Ureter (tissue), 1 donor: ENCODE measurements around the gene ZSCAN10. TPM values are rescaled to one million over a fixed set of nuclear protein-coding genes. Genes with fewer than 3 reads are reported as not detected.
"Not testable (repeated sequence)": the region's sequence is repeated elsewhere in the genome, so short reads cannot be mapped to it uniquely, and the experiment has no call there.

Experiments used
- DNase-seq: peaks from one replicate; pipeline ENCODE4 v3.0.0-alpha.2; 2020; ENCODE audit warnings: low spot score
- total RNA-seq: library from RNA; stranded (reverse); gene quantifications from one replicate; pipeline ENCODE4 v1.2.4, GENCODE V29; 2023
- donor health status: DM: yes; HTN: yes; CAD: no.

The ZSCAN10 gene
- total RNA-seq = not detected

- no peak for DNase-seq
These were observed at the start of gene ZSCAN10 for GRCh38 chr16:3098459-3099394. Gene ZSCAN10, minus strand, starts transcription at chr16:3099294. Its CDS starts 6,357 bp downstream, at chr16:3092937.

- DNase-seq = no peak
These were observed 49.4 kb upstream of the ZSCAN10 start for GRCh38 chr16:3148256-3149192.

- DNase-seq = no peak
These were observed 48.6 kb upstream of the ZSCAN10 start for GRCh38 chr16:3147757-3148104.

DNA sequence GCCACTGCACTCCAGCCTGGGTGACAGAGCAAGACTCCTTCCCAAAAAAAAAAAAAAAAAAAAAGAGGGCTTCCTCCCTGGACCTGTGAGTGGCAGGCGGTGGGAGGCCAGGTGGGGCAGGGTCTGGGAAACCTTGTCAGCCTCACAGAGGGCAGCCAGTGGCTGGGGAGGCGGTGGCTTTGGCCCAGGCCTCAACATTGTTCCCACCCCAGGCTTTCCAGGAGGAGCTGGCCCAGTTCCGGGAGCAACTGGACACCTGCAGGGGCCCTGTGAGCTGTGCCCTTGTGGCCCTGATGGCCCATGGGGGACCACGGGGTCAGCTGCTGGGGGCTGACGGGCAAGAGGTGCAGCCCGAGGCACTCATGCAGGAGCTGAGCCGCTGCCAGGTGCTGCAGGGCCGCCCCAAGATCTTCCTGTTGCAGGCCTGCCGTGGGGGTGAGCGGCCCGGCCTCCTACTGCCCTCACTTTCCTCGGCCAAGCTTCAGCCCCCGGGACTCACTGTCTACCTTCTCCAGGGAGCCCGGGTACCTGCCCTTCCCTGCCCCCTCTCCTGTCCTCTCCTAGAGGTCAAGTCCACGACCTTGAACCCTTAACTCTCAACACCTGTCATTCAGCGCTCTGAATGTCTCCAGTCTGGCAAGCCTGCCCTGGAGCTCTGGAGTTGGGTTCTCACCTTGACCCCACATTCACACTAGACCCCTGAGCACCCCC is 48.1 kb upstream of the ZSCAN10 start:
- no peak for DNase-seq

DNA sequence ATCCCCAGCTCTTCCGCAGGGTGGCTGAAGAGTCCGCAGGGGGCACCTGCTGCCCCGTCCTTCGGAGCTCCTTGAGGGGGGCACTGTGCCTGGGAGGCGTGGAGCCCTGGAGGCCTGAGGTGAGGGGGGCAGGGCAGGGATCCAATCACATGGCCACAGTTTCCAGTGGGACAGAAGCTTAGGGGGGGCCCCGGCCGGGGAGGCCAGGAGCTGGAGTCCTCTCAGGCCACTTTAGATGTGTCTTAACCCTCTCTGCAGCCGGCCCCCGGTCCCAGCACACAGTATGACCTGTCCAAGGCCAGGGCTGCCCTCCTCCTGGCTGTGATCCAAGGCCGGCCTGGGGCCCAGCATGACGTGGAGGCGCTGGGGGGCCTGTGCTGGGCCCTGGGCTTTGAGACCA is 46.6 kb upstream of the ZSCAN10 start:
- DNase-seq = no peak

GRCh38 chr16:3145151-3145550 is 46.1 kb upstream of the ZSCAN10 start:
- DNase-seq = no peak

GRCh38 chr16:3144321-3144983 is 45.4 kb upstream of the ZSCAN10 start:
- DNase-seq = no peak

GRCh38 chr16:3143598-3144320 is 44.7 kb upstream of the ZSCAN10 start:
- no peak for DNase-seq

- no peak for DNase-seq
These were observed 44.1 kb upstream of the ZSCAN10 start for GRCh38 chr16:3143189-3143588.

DNA sequence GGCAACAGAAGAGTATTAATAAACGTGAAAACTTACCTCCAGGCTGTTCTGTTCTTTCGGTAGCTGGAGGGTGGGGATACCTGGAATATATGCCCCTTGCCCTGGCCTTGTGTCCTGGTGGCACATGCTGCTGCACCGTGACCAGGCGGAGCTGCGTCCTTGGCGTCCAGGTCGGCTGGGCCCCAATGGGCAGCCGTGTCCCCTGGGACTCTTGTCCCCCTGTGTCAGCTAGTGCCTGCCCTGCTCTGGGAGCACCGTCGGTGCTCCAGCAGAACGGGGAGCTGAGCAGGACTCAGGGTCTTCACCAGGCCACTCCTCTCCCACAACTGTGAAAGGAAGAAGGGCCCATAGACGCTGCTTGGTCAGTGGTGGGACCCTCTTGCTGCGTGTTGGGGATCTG is 43.7 kb upstream of the ZSCAN10 start:
- DNase-seq = no peak

DNA sequence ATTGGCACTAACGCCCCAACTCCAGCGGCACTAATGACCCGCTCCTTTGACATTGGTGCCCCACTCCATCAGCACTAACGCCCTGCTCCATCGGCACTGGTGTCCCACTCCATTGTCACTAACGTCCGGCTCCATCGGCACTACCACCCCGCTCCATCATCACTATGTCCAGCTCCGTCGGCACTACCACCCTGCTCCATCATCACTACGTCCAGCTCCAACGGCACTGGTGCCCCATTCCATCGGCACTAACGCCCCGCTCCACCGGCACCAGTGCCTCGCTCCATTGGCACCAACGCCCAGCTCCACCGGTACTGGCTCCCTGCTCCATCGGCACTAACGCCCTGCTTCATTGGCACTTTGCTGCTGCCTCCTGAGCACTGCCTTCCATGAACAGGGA is 43.2 kb upstream of the ZSCAN10 start:
- DNase-seq = no peak

DNA sequence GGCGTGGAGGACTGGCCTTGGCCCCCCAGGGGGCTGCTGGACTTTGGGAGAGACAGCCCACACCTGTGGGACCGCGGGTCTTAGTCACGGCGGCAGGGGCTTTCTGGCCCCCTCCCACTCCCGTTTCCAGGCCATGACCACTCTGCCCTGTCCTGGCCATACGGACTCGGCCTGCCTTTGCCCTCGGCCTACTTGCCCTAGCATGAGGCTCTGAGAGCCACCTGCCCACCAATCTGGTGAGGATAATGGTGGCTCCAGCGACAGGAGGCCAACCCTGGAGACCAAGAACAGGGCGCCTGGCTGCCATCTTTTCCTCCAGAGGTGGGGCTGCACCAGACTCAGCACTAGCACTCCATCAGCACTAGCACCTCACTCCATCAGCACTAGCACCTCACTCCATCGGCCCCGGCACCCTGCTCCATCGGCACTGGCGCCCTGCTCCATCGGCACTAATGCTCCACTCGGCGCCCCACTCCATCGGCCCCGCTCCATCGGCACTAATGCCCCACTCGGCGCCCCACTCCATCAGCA is 42.8 kb upstream of the ZSCAN10 start:
- DNase-seq = no peak

DNA sequence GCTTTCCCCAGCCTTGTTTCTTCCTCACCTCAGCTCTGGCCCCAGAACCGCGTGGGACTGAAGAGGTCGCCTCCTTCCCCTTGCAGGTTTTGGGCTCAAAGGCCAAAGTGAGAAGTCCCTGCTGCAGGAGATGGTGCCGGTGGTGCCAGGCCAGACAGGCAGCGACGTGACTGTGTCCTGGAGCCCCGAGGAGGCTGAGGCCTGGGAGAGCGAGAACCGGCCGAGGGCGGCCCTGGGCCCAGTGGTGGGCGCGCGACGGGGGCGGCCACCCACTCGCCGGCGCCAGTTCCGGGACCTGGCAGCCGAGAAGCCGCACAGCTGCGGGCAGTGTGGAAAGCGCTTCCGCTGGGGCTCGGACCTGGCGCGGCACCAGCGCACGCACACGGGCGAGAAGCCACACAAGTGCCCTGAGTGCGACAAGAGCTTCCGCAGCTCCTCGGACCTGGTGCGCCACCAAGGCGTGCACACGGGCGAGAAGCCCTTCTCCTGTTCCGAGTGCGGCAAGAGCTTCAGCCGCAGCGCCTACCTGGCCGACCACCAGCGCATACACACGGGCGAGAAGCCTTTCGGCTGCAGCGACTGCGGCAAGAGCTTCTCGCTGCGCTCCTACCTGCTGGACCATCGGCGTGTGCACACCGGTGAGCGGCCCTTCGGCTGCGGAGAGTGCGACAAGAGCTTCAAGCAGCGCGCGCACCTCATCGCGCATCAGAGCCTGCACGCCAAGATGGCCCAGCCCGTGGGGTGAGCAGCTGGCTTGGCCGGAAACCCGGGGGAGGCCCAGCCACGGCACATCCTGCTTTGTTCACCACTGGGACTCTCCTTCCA is 41.7 kb upstream of the ZSCAN10 start:
- no peak for DNase-seq

DNA sequence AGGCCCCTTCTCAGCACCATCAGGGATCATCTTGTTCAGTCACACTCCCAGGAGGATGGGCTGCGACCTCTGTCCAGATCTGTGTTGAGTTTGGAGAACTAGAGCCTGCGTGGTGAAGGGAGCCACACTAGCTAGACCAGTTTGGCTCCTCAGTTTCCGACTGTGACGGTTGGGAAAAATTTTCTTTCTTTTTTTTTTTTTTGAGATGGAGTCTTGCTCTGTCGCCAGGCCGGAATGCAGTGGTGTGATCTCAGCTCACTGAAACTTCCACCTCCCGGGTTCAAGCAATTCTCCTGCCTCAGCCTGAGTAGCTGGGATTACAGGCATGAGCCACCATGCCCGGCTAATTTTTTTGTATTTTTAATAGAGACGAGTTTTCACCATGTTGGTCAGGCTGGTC is 40.5 kb upstream of the ZSCAN10 start:
- not testable (repeated sequence) for DNase-seq

DNA sequence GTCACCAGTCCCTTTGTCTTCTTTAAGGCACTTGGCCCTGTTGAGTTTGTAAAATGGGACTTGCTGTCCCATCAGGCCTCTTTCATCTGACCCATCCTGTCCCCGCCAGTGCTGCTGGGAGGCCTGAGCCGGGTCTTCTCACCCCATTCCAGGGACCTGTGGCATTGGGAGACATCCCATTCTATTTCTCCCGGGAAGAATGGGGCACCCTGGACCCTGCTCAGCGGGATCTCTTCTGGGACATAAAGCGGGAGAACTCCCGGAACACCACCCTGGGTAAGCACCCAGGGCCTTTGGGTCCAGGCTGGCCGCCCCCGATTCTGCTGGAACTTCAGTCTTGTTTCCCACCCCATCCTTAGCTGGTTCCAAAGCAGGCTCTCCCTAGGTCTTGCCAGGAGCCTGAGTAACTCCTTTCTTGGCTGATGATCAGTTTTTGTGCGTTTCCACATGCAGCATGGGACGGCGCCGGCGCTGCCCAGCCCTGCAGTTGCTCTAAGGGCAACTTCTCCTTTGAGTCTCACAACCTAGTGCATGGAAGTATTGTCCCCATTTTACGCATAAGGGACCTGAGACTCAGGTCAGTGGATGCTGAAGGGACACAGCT is 39.8 kb upstream of the ZSCAN10 start:
- no peak for DNase-seq

- no peak for DNase-seq
These were observed 39.2 kb upstream of the ZSCAN10 start for GRCh38 chr16:3138342-3138741.

DNA sequence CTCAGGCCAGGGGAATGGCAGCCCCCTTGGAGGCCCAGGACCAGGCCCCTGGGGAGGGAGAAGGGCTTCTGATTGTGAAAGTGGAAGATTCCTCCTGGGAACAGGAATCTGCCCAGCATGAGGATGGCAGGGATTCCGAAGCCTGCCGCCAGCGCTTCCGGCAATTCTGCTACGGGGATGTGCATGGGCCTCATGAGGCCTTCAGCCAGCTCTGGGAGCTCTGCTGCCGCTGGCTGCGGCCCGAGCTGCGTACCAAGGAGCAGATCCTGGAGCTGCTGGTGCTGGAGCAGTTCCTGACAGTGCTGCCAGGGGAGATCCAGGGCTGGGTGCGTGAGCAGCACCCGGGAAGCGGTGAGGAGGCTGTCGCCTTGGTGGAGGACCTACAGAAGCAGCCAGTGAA is 38.2 kb upstream of the ZSCAN10 start:
- no peak for DNase-seq

DNA sequence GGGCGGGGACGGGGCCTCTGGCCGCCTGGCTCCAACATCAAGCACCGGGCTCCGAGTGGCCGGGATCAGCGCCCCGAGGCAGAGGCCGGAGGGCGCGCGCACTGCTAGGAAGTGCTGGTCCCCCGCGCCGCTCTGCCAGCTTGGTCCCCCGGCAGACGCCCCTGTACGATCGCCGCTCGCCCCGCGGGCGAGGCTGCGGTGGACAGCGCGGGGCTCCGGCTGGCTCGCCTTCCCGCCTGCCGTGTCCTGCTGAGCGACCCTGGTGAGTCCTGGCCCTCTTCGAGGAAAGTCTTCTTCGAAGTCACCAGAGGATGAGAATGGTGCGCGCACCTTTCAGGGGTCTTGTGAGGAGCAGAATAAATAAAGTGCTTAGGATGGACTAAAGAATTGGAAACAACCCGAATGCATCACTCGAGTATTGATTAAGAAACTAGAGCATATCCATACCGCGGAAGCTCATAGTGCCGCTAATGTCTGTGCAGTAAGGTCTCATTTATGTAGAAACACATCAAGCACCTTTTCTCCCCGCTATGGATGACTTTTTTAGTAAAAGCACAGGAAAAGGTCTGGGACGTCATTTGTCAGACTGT is 36.1 kb upstream of the ZSCAN10 start:
- no peak for DNase-seq
